Psoas muscle (tissue), 8 donors: Measurements from ENCODE around the gene EDRF1. TPM values are rescaled to one million over a fixed set of nuclear protein-coding genes. Genes with fewer than 3 reads are reported as not detected.

ENCODE experiments used
- ATAC-seq, 4 donors: fragments of 200-7000 bp; cut with Tn5 transposase; one replicate each; pipeline ENCODE4 v1.9.1; 2020; ENCODE audit warnings: moderate library complexity in 3 of 4, mild to moderate bottlenecking in 2 of 4
- DNase-seq, 2 donors: peaks; one replicate each; pipeline ENCODE4 v3.0.0-alpha.2; 2020
- H3K27ac ChIP-seq: fragments of 200-600 bp; one replicate; pipeline ENCODE4 v1.8.0; 2022
- H3K27me3 ChIP-seq, 3 donors: fragments of 200-600 bp in 1 of 3; one replicate each; pipeline versions ENCODE4 v1.6.1 to v1.8.0; 2013 to 2022; ENCODE audit warnings: low read length in 2 of 3, mild to moderate bottlenecking in 2 of 3, moderate library complexity in 1 of 3; ENCODE audit not compliant: insufficient read depth in 3 of 3
- H3K36me3 ChIP-seq, 2 donors: fragments of 200-600 bp in 1 of 2; one replicate each; pipeline versions ENCODE4 v1.6.1 to v1.8.0; 2013 to 2022; ENCODE audit warnings: low read depth in 1 of 2, mild to moderate bottlenecking in 1 of 2, moderate library complexity in 1 of 2; ENCODE audit not compliant: insufficient read depth in 1 of 2
- H3K4me1 ChIP-seq: fragments of 200-600 bp; one replicate; pipeline ENCODE4 v1.8.0; 2022
- H3K4me3 ChIP-seq: fragments of 200-600 bp; one replicate; pipeline ENCODE4 v1.8.0; 2022; ENCODE audit warnings: mild to moderate bottlenecking
- H3K9me3 ChIP-seq: fragments of 200-600 bp; one replicate; pipeline ENCODE4 v1.8.0; 2022
- WGBS, 3 donors: extraction: QIAGEN DNeasy Blood & Tissue Kit; methylation state at CpG; one replicate each; pipeline versions ENCODE4 v1.1.6 to v1.1.7; 2013; 5-methylcytosine and 5-hydroxymethylcytosine counted together
- intact Hi-C, 2 donors: fragments of 100-400 bp; cut with DNase I; formaldehyde crosslinking; loops; one replicate each; pipeline versions ENCODE4 v1.11.0 to v1.14.2; 2022
- polyA plus RNA-seq, 3 donors: library from polyadenylated mRNA; stranded (reverse); fragments of 200-250 nt; gene quantifications; one replicate each; pipeline ENCODE4 v1.2.3, GENCODE V29; 2013
- total RNA-seq, 4 donors: library from RNA; stranded (reverse); fragmentation: NEBNext Ultra II Directional in 2 of 4; extraction: Animal tissue kit (Norgen Biotek cat#: 25700) in 2 of 4; gene quantifications; one replicate each; pipeline versions ENCODE4 v1.2.1 to v1.2.4, GENCODE V29; 2021 to 2023
- TF ChIP-seq, protein P1 (sequence below): fragments of 200-600 bp; IDR thresholded peaks from one replicate; pipeline ENCODE4 v1.8.0; 2022; ENCODE audit warnings: antibody characterized with exemption
- donor health status: healthy with polysubstance abuse.
- donor health status: DM: no; HTN: no; CAD: no; lungs with moderate emphysema.
- donor health status: Bipolar disorder and iron deficiency.
- donor health status: healthy.
- donor health status: DM: yes; HTN: yes; CAD: no.
- donor health status: DM: no; HTN: no; CAD: no.
- donor health status: DM: no; HTN: no; CAD: no.
- donor health status: DM: yes; HTN: yes; CAD: no.

Gene EDRF1
- total and polyA plus RNA-seq, 7 donors: 7.6 to 17.7 (median 11.5) TPM

DNA sequence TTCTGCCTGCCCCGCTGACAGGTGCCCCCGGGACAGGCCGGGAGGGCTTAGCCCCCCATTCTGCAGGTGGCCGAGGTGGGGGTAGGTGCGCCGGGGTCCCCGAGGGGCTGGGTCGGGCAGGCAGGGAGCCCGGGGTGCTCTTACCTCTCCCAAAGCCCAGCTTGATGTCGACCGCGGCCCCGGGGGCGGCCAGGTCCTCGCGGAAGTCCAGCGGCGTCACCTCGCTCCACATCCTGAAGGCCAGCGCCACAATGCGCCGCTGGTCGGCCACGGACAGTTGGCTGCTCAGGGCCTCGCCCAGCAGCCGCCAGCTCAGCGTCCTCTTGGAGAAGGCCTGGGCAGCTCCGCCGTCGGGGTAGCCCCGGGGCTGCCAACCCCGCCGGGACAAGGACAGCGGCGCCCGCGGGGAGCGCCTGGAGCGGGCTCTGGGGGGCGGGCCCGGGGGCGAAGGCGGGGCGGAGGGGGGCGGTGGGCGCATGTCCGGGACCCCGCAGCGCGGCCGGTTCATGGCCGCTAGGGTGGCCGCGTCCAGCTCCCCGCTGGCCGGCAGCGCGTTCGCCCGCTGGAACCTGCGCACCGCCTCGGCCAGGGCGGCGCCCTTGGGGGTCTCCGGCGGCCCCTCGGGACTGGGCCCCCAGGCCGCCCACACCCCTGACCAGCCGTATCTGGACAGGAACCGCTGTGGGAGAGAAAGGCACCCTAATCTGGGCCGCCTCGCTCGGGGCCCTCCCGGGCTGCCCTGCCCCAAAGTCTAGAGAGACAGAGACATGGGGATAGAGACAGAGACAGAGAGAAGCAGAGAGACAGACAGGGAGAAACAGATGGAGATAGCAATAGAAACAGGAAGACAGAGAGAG, 54.4 kb downstream of the EDRF1 start:
- Histone ChIP-seq H3K36me3 (peaks cover 0 to 3% of the 10 kb centered on the region in 2 donors), H3K4me1 (no peaks in the 10 kb centered on the region), H3K27ac (no peak overlapping the region), H3K9me3 (no peaks in the 10 kb centered on the region), H3K27me3 (no peaks in the 10 kb centered on the region), H3K4me3 (peak overlapping the region; percentile 34)
- DNase-seq (no peak), ATAC-seq (no peak)
- intact Hi-C loops: no loop called here
- TF ChIP-seq, protein P1, sequence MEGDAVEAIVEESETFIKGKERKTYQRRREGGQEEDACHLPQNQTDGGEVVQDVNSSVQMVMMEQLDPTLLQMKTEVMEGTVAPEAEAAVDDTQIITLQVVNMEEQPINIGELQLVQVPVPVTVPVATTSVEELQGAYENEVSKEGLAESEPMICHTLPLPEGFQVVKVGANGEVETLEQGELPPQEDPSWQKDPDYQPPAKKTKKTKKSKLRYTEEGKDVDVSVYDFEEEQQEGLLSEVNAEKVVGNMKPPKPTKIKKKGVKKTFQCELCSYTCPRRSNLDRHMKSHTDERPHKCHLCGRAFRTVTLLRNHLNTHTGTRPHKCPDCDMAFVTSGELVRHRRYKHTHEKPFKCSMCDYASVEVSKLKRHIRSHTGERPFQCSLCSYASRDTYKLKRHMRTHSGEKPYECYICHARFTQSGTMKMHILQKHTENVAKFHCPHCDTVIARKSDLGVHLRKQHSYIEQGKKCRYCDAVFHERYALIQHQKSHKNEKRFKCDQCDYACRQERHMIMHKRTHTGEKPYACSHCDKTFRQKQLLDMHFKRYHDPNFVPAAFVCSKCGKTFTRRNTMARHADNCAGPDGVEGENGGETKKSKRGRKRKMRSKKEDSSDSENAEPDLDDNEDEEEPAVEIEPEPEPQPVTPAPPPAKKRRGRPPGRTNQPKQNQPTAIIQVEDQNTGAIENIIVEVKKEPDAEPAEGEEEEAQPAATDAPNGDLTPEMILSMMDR: no peak
- 83 to 89% (median 83%) methylated on average over 48 to 75 of the region's 75 CpGs for WGBS, 3 donors

- 93 to 94% (median 93%) methylated on average over 28 to 32 of the region's 32 CpGs for WGBS, 3 donors
These were observed 55.2 kb downstream of the EDRF1 start for GRCh38 chr10:125774581-125775191.

DNA sequence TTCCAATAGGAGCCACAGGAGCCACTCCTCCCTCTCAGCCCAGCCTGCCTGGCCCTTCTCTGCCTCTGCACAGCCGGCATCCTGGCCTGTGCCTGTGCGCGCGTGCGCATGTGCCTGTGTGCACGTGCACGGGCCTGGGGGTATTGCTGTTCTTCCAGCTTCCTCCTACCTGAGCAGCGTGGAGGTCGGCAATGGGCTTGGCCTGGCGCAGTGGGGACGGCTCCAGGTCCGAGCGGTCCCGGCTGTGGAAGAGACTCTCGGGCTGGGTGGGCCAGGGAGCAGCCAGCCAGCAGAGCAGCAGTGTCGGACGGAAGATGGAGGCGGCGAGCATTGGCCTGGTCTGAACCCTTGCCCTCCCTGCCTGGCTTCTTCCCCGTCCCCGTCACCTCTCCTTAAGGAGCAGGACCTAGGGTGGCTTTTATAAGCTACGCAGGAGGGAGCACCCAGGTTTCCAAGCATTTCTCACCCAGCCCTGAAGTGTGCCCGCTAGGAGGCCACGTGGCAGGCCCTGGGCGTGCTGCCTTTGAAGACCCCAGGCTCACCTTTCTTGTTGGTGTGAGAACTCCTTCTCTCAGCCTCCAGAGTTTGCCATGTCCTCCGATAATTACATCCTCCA, 56.1 kb downstream of the EDRF1 start, which contains the start of gene MMP21:
MMP21 (minus strand) TSS at position 331 of the 616 bp plus-strand sequence; CDS start at position 331, 0 bp downstream.
- ATAC-seq: no peak
- Histone ChIP-seq H3K27ac (no peak within 1 kb of the TSS), H3K27me3 (no peaks in the 10 kb centered on the region), H3K4me3 (no peak within 1 kb of the TSS), H3K4me1 (no peaks in the 10 kb centered on the region), H3K9me3 (no peaks in the 10 kb centered on the region), H3K36me3 (no peaks in the 10 kb centered on the region)
- WGBS, 3 donors: 92 to 94% (median 93%) methylated on average over 25 to 26 of the region's 26 CpGs
- DNase-seq: no peak
- intact Hi-C loops: no loop called here
- TF ChIP-seq, protein P1: no peak

More at GRCh38 chr10:125774581-125775191, 55.2 kb downstream of the EDRF1 start:
- DNase-seq (no peak), ATAC-seq (peak in 1 of 4 donors; percentile 35)
- Histone ChIP-seq H3K36me3 (no peaks in the 10 kb centered on the region), H3K4me1 (no peaks in the 10 kb centered on the region), H3K4me3 (no peak overlapping the region), H3K9me3 (no peaks in the 10 kb centered on the region), H3K27ac (no peak overlapping the region), H3K27me3 (no peaks in the 10 kb centered on the region)
- TF ChIP-seq, protein P1: no peak
- intact Hi-C loops: no loop called here

DNA sequence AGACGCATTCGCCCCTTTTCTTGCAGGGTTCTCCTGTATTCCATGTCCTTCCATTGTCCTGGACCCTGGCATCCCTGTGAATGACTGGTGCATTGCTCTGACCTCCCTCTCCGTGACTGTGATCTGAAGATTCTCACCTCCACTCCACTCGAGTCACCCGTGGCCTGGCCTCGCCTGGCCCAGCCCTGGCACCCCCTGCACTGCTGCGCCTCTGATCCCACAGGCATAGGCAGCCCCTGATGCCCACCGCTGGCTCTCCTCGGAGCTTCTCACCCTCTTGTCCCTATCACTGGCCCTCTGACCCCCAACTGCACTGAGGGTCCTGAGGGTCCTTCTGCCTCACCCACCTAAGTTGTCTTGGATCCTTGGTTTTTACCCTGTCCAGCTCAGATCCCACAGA, 58.3 kb downstream of the EDRF1 start:
- Histone ChIP-seq H3K4me3 (no peak overlapping the region), H3K4me1 (no peaks in the 10 kb centered on the region), H3K27me3 (no peaks in the 10 kb centered on the region), H3K9me3 (no peaks in the 10 kb centered on the region), H3K36me3 (no peaks in the 10 kb centered on the region), H3K27ac (no peak overlapping the region)
- DNase-seq (no peak), ATAC-seq (no peak)
- TF ChIP-seq, protein P1: no peak
- intact Hi-C loops: no loop called here
- 92 to 97% (median 93%) methylated on average over 9 of the region's 9 CpGs for WGBS, 3 donors
